ENCODE results near the gene AOPEP. TPM values are rescaled to one million over a fixed set of nuclear protein-coding genes. Genes with fewer than 3 reads are reported as not detected.
A peak's percentile ranks its signal among the peaks of the same experiment; 100 is the strongest.

The AOPEP gene
- total and polyA plus RNA-seq, 2 donors (not counting 1 experiment from before 2014, with no cell fraction given), result 66.1 to 94.1 TPM

- H3K79me2 ChIP-seq (ENCODE audit: control insufficient read depth, insufficient read depth, low read length), result no peaks in the 10 kb centered on the region
- no peak for DNase-seq (ENCODE audit: low read depth in 2 of 2)
- TF ChIP-seq EZH2 (IDR thresholded peaks at IDR 0.05; ENCODE audit: low read length, missing control alignments) (no peak), CTCF (conservative IDR thresholded peaks at IDR 0.05 in 1 of 2, IDR thresholded peaks at IDR 0.05 in 1 of 2; ENCODE audit: low read depth in 1 of 2, low read length in 2 of 2) (no peak)
- H3K4me2 ChIP-seq (ENCODE audit: extremely low read depth, insufficient read depth, low read length), result no peak overlapping the region
- H3K4me1 ChIP-seq (ENCODE audit: control insufficient read depth, extremely low read depth, insufficient read depth, low read length), result peaks cover 23% of the 10 kb centered on the region
- H3K4me3 ChIP-seq (replicated peaks in 1 of 4; ENCODE audit: control extremely low read depth in 1 of 4, insufficient read depth in 1 of 4, low read depth in 3 of 4, low read length in 4 of 4), result no peak overlapping the region
- no peaks in the 10 kb centered on the region for H4K20me1 ChIP-seq (ENCODE audit: control insufficient read depth, extremely low read depth, insufficient read depth, low read length)
- no peaks in the 10 kb centered on the region for H3K27me3 ChIP-seq (ENCODE audit: control insufficient read depth, insufficient read depth, low read length)
- H3K9ac ChIP-seq (ENCODE audit: insufficient read depth, low read length), result no peak overlapping the region
- H2AFZ ChIP-seq (ENCODE audit: low read length), result no peak overlapping the region
- no peaks in the 10 kb centered on the region for H3K9me3 ChIP-seq (ENCODE audit: control insufficient read depth, insufficient read depth, low read depth, low read length)
- H3K27ac ChIP-seq (ENCODE audit: insufficient read depth, low read length), result no peak overlapping the region
- no peaks in the 10 kb centered on the region for H3K36me3 ChIP-seq (ENCODE audit: control insufficient read depth, insufficient read depth, low read length)
Observed at GRCh38 chr9:94802251-94802650, 75.8 kb downstream of the AOPEP start.

GRCh38 chr9:94802793-94803192 lies 76.3 kb downstream of the AOPEP start:
- Histone ChIP-seq H3K9me3 (ENCODE audit: control insufficient read depth, insufficient read depth, low read depth, low read length) (no peaks in the 10 kb centered on the region), H3K36me3 (ENCODE audit: control insufficient read depth, insufficient read depth, low read length) (no peaks in the 10 kb centered on the region), H3K4me3 (replicated peaks in 1 of 4; ENCODE audit: control extremely low read depth in 1 of 4, insufficient read depth in 1 of 4, low read depth in 3 of 4, low read length in 4 of 4) (no peak overlapping the region), H3K9ac (ENCODE audit: insufficient read depth, low read length) (no peak overlapping the region), H4K20me1 (ENCODE audit: control insufficient read depth, extremely low read depth, insufficient read depth, low read length) (no peaks in the 10 kb centered on the region), H3K27ac (ENCODE audit: insufficient read depth, low read length) (no peak overlapping the region), H2AFZ (ENCODE audit: low read length) (no peak overlapping the region), H3K4me2 (ENCODE audit: extremely low read depth, insufficient read depth, low read length) (no peak overlapping the region), H3K27me3 (ENCODE audit: control insufficient read depth, insufficient read depth, low read length) (no peaks in the 10 kb centered on the region), H3K4me1 (ENCODE audit: control insufficient read depth, extremely low read depth, insufficient read depth, low read length) (peaks cover 23% of the 10 kb centered on the region), H3K79me2 (ENCODE audit: control insufficient read depth, insufficient read depth, low read length) (no peaks in the 10 kb centered on the region)
- peak; percentile 44 to 92 for DNase-seq (ENCODE audit: low read depth in 2 of 2)
- TF ChIP-seq EZH2 (IDR thresholded peaks at IDR 0.05; ENCODE audit: low read length, missing control alignments) (no peak), CTCF (conservative IDR thresholded peaks at IDR 0.05 in 1 of 2, IDR thresholded peaks at IDR 0.05 in 1 of 2; ENCODE audit: low read depth in 1 of 2, low read length in 2 of 2) (no peak)

GRCh38 chr9:94804316-94804715 lies 77.8 kb downstream of the AOPEP start:
- no peak overlapping the region for H2AFZ ChIP-seq (ENCODE audit: low read length)
- no peak overlapping the region for H3K4me2 ChIP-seq (ENCODE audit: extremely low read depth, insufficient read depth, low read length)
- H3K36me3 ChIP-seq (ENCODE audit: control insufficient read depth, insufficient read depth, low read length), result no peaks in the 10 kb centered on the region
- peaks cover 23% of the 10 kb centered on the region for H3K4me1 ChIP-seq (ENCODE audit: control insufficient read depth, extremely low read depth, insufficient read depth, low read length)
- H3K9me3 ChIP-seq (ENCODE audit: control insufficient read depth, insufficient read depth, low read depth, low read length), result no peaks in the 10 kb centered on the region
- no peaks in the 10 kb centered on the region for H3K27me3 ChIP-seq (ENCODE audit: control insufficient read depth, insufficient read depth, low read length)
- H3K27ac ChIP-seq (ENCODE audit: insufficient read depth, low read length), result no peak overlapping the region
- no peaks in the 10 kb centered on the region for H3K79me2 ChIP-seq (ENCODE audit: control insufficient read depth, insufficient read depth, low read length)
- H3K9ac ChIP-seq (ENCODE audit: insufficient read depth, low read length), result no peak overlapping the region
- no peak for DNase-seq (ENCODE audit: low read depth in 2 of 2)
- TF ChIP-seq CTCF (conservative IDR thresholded peaks at IDR 0.05 in 1 of 2, IDR thresholded peaks at IDR 0.05 in 1 of 2; ENCODE audit: low read depth in 1 of 2, low read length in 2 of 2), result no peak
- TF ChIP-seq EZH2 (IDR thresholded peaks at IDR 0.05; ENCODE audit: low read length, missing control alignments), result no peak
- no peaks in the 10 kb centered on the region for H4K20me1 ChIP-seq (ENCODE audit: control insufficient read depth, extremely low read depth, insufficient read depth, low read length)
- H3K4me3 ChIP-seq (replicated peaks in 1 of 4; ENCODE audit: control extremely low read depth in 1 of 4, insufficient read depth in 1 of 4, low read depth in 3 of 4, low read length in 4 of 4), result no peak overlapping the region
